ENCODE measurements around the gene CELF2.

GRCh38 chr10:11154333-11154732, 136.7 kb downstream of the CELF2 start:
- TF ChIP-seq, protein P1, sequence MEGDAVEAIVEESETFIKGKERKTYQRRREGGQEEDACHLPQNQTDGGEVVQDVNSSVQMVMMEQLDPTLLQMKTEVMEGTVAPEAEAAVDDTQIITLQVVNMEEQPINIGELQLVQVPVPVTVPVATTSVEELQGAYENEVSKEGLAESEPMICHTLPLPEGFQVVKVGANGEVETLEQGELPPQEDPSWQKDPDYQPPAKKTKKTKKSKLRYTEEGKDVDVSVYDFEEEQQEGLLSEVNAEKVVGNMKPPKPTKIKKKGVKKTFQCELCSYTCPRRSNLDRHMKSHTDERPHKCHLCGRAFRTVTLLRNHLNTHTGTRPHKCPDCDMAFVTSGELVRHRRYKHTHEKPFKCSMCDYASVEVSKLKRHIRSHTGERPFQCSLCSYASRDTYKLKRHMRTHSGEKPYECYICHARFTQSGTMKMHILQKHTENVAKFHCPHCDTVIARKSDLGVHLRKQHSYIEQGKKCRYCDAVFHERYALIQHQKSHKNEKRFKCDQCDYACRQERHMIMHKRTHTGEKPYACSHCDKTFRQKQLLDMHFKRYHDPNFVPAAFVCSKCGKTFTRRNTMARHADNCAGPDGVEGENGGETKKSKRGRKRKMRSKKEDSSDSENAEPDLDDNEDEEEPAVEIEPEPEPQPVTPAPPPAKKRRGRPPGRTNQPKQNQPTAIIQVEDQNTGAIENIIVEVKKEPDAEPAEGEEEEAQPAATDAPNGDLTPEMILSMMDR (IDR thresholded peaks at IDR 0.05) = no peak
- TF ChIP-seq POLR2A (IDR thresholded peaks at IDR 0.05) = no peak

Measured in vagina (tissue), 2 donors.